NCI-H2171 (cell line): ENCODE measurements around the gene MEF2C.

Source experiments
- DNase-seq: peaks from one replicate; lab custom pipeline; 2025; lab: John Stamatoyannopoulos, UW

Gene MEF2C

DNA sequence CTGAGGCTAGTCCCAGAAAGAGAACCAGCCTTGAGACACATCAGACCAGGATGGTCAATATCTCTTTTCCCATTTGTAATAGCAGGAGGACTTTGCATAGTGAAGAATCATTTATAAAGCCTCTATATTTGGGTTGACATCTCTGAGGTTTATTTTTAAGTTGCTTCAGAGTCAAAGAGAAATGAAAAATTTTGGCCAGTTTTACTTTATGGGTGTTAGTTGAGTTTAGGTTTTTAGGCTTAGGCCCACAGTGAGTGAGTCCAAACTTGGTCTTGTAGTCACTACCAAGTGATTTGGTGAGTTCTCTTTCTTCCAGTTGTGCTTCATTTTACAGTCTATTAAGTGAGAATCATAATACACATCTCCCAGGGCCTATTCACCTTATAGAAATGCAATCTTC, 5.3 kb upstream of the MEF2C start:
- no peak for DNase-seq

DNA sequence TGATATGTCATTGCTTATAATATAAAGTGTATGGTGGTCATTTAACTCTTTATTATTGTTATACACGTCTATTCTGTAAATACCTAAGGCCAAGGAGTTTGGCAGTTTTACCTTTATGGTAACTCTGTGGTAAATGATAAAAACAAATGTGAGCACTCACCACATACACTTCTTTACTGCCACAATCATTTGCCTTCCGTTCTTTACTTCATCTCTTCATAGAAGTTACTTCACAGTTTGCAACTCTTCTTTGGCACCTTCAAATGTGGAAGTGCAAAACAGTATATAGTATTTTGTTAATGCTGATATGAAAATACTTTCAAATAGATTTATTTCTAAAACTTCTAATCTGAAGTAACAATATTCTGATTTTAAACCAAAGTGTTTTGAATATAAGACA, 4.4 kb upstream of the MEF2C start:
- no peak for DNase-seq

DNA sequence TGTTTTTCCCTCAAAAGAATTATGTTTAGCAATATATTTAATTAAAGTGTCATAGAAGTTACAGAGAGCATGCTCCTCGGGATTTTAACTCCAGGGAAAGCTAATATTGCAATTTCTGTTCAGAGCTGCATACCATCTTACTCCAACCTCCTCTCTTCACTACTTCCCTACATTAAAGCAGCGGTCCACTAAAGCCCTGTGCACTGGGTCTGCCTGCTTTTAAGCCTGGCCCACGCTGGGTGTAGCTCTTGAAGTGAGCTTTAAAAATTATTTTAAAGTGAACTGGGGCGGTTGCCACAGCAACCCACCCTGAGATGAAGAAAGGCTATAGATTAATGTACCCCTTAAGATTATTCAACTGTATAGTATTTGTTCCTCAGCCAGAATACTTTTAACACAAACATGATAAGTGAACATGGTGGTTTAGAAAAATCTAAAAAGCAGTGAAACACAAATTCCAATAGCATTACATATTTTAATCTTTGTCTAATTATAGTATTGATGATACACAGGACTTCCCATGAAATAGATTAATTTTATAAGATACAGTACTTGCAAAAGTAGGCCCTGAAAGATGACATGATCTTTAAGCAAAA, 3.9 kb upstream of the MEF2C start:
- DNase-seq: no peak

GRCh38 chr5:88886252-88886651, 3.3 kb upstream of the MEF2C start:
- no peak for DNase-seq

- no peak for DNase-seq
These were observed 2.0 kb upstream of the MEF2C start for GRCh38 chr5:88885002-88885401.

GRCh38 chr5:88884608-88884877, 1.6 kb upstream of the MEF2C start:
- DNase-seq: no peak

DNA sequence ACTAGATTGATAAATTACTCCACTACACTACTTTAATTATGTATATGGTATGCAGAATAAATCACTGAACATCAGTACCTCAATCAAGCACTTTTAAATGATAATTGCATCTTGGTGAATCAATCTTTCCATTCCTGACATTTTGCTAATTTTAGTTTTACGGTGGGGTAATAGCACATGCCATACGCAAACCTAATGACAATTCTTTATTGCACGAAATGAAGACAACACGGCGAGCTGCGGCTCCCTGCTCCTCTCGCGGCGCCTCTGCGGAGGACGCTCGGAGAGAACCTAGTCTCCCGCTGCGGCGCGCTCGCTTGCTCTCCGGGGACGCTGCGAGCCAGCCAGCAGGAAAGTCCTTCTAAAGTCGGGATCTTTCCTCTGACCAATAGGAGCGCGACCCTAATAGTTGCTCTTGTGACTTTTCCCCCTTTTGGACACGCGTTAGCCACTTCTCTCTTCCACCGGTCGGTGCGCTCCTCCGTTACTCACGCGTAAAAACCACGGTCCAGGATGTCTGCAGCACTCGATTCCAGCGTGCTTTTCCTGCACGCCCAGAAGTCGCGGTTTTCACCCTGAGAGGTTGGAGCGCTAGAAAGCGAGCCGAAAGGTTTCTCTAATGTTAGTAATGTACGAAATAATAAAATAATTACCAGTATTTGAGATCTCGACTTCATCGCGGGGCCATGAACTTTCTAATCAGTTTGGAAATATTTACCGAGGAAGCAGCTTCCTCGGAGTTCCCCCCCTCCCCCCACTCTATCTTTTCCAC, 1.0 kb upstream of the MEF2C start:
- DNase-seq: no peak

DNA sequence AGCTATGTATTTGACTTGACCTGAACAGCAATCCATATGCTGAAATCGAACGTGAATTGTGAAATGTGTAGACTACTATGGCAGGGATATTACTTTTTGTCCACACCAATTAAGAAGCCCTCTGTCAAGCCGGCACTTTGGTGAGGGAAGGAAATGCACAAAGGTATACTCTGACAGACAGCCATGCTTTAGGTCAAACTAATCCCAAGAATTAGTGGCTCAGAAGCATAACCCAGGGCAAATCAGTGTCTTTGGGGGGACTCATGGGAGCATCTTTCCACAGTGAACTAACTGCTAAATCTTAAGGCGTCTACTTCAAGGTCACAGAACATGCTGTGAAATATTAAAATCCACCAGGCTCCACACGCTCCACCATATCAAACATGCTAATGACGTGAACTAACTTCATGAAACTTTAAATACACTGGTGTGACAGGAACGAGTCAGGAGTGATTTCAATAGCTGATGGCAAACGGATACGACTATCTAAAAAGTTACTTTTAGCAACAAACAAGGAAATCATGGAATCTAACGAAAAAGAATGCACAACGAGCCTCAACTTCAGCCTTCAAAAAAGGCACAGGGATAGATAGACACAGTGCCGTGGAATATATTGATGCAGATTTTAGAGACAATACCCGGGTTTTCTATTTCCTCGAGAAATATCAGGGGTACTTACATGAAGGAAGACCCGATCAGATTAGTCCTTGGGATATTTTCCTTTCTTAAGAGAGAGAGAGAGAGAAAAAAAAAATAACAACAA, 527 bp downstream of the MEF2C start:
- DNase-seq: no peak

DNA sequence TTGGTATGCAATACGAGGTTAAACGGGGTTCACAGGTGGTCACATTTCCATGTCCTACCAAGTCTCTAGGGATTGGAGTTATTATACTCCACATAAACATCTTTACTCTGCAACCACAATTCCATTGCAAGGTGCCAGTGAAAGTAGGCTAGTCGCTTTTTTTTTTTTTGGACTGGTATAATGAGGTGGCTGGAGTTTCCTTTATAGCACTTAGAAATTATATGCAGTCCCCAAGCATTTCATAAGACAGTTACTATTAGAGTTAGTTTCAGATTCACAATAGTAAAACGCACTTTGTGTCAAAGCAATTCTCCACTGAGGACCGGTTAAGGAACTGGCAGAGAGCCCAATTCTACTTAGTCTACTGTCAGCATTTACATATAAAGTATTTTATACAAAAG, 1.4 kb downstream of the MEF2C start:
- no peak for DNase-seq

GRCh38 chr5:88880201-88880600, 2.8 kb downstream of the MEF2C start:
- DNase-seq: no peak

DNA sequence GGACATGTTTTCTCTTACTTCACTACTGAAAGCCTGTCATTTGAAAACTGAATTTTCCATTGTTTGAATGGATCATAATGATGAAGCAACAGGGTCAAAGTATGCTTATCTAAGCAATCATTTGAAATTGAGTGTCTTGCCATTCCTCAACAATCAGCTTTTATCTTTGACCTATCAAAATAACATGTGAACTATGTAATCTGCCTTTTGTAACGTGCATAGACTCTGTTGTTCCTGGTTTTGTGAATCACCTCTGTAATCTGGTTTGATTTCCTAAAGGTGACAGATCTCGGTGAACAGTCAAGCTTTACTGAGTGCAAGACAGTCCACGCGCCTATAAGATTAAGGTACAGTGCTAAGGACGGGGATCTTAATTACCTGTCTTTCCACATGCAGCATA, 3.3 kb downstream of the MEF2C start:
- no peak for DNase-seq

DNA sequence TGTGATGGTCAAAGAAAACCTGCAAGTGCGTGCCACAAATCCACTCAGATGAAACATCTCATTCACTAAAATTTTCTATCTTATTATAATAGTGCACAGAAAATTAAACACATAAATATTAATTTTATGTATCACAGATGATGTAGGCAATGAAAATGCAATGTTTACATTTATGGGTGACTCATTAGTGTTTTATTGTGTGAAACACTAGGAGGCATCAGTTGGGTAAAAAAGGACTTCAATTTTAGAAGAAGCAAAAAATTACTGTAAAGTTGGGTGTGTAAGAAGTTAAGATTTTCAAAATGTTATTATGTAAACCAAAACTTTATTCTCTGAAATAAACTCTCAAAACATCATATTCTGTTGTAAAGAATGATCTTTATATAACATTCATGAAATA, 4.0 kb downstream of the MEF2C start:
- DNase-seq: no peak

- no peak for DNase-seq
These were observed 5.2 kb downstream of the MEF2C start for GRCh38 chr5:88877826-88878225.

DNA sequence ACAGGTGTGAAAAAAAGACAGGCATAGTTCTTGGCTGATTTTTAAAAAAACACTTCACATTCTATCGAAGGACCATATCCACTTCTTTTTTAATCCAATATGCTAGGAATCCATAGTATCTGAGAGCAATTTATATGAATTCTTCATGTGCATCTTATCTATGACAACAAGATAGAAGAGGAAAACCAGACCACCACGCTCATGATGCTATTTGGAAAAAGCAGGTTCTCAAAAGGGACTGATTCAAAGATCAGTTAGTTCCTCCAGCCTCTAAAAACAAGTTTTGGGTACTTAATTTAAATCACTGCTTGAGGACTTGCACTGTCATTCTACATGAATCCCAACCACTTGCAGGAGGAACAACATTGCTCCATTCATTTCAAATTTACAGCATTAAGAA, 6.3 kb downstream of the MEF2C start:
- DNase-seq: no peak

DNA sequence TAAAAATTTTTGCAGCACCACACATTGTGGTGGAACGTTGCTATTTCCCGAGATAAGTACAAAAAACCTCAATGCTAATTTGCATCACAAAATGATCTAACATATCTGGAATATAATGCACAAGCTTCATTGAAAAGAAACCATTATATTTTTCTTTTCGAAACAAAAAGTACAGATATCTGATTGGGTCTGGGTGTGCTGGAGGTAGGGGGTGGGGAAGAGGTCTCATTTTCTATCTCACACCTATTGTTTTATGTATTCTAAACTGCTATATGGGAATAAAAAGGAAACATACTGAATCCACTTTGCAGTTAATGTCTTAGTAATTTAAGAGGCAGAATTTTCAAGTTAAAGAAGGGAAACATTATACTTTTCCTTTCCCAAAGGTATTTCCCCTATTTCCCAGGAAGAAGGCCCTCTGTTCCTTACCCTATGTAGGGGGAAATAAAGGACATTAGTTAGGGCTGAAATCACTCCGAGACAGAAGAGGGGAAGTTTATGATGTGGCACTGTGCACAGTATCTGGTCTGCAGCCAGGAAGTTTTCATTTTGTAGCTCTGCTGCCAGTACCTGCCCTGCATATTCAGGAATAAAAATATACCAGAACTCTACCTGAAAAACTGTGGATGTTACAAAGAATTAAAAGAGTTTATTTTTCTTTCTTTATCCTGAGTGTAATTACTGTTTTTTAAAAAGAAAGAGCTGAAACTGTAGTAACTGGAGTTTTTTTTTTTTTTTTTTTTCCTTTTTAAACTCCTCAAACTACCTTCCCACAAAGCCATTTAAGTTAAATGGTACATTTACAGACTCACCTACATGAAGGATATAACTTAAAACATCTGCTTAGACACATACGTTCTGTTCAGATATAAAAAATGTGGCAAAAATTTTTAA, 7.4 kb downstream of the MEF2C start:
- no peak for DNase-seq

GRCh38 chr5:88873447-88873846, 9.5 kb downstream of the MEF2C start:
- no peak for DNase-seq

- no peak for DNase-seq
These were observed 10.0 kb downstream of the MEF2C start for GRCh38 chr5:88872971-88873370.

DNA sequence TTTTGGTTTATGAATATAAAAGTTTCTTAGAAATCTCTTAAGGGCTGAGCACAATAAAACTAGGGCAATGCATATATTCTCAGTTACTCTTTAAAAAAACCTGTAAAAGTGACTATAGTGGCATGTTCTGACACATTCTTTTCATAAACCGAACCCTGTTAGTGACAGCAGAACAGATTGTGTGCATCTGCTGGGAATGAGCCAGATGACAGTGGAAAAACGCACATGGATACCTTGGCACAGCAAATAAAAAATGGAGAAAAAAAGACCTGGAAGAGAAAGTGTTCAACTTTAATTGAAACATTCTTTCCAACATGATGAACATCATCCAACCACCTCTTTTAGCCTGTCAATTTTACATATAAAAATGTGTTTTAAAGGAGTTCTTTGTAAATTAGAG, 12.7 kb downstream of the MEF2C start:
- DNase-seq: no peak

DNA sequence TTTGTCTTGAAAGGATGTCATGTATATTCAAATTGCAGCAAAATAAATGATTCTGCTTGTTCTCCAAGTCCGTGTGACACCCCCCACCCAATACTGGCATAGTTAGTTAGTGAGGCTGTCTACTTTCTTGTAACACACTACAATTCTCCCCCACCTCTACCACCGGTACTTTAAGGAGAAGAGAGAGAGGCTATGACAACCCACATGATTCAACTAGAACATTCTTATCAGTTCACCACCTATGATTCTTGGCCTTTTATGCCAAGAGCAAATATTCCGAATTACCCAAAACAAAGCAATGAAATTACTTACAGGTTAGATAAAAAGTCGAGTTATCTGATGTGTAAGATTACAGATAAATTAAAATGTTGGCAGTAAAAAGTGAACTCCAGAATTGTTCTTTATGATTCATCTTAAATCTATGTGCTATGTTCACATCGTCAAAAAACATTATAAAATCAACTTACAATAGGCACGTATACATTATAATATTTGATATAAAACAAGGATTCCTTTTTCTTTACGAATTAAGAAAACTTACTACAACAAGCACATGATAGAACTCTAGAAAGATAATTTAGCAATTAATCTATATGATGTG, 14.4 kb downstream of the MEF2C start:
- no peak for DNase-seq

GRCh38 chr5:88867638-88868037, 15.3 kb downstream of the MEF2C start:
- DNase-seq: no peak

DNA sequence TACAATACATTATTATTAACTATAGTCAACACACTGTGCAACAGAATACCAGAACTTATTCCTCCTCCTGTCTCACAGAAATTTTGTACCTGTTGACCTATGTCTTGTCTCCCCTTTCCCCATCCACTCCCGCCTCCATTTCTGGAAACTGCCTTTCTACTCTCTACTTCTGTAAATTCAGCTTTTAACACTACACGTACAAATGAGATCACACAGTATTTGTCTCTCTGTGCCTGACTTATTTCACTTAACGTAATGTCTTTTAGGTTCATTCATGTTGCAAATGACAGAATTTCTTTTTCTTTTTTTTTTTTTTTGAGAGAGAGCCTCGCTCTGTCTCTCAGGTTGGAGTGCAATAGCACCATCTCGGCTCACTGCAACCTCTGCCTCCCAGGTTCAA, 19.5 kb downstream of the MEF2C start:
- no peak for DNase-seq

- DNase-seq: no peak
These were observed 20.3 kb downstream of the MEF2C start for GRCh38 chr5:88862547-88863175.
